Ishikawa (cell line): Measurements from ENCODE around the gene SEMA6A.

Experiments
- CEBPB ChIP-seq: IDR thresholded peaks from 2 replicates; pipeline ENCODE4 v1.6.1; 2012
- CREB1 ChIP-seq: IDR thresholded peaks from 2 replicates; pipeline ENCODE4 v1.6.1; 2012; ENCODE audit warnings: low read depth
- EGR1 ChIP-seq: IDR thresholded peaks from 2 replicates; pipeline ENCODE4 v1.6.1; 2012
- EP300 ChIP-seq: IDR thresholded peaks from 2 replicates; pipeline ENCODE4 v1.6.1; 2012; ENCODE audit warnings: borderline replicate concordance
- FOXM1 ChIP-seq: IDR thresholded peaks from 2 replicates; pipeline ENCODE4 v1.6.1; 2012; ENCODE audit warnings: low read depth, borderline replicate concordance
- NFIC ChIP-seq: IDR thresholded peaks from 2 replicates; pipeline ENCODE4 v1.6.1; 2012
- RAD21 ChIP-seq: IDR thresholded peaks from 2 replicates; pipeline ENCODE4 v1.6.1; 2012; ENCODE audit warnings: low read depth
- TAF1 ChIP-seq: IDR thresholded peaks from 2 replicates; pipeline ENCODE4 v1.6.1; 2012; ENCODE audit warnings: low read depth, mild to moderate bottlenecking
- TCF12 ChIP-seq: IDR thresholded peaks from 2 replicates; pipeline ENCODE4 v1.6.1; 2012; ENCODE audit warnings: low read depth
- TEAD4 ChIP-seq: IDR thresholded peaks from 2 replicates; pipeline ENCODE4 v1.6.1; 2012
- YY1 ChIP-seq: IDR thresholded peaks from 2 replicates; pipeline ENCODE4 v1.6.1; 2012; ENCODE audit warnings: low read depth
- ZBTB7A ChIP-seq: IDR thresholded peaks from 2 replicates; pipeline ENCODE4 v1.6.1; 2012; ENCODE audit warnings: low read depth
- TF ChIP-seq, protein P1 (sequence below): IDR thresholded peaks from 2 replicates; pipeline ENCODE4 v1.6.1; 2012
- TF ChIP-seq, protein P2 (sequence below): IDR thresholded peaks from 2 replicates; pipeline ENCODE4 v1.6.1; 2012
- TF ChIP-seq, protein P3 (sequence below): IDR thresholded peaks from 2 replicates; pipeline ENCODE4 v1.6.1; 2012; ENCODE audit warnings: low read depth, mild to moderate bottlenecking

Gene SEMA6A

DNA sequence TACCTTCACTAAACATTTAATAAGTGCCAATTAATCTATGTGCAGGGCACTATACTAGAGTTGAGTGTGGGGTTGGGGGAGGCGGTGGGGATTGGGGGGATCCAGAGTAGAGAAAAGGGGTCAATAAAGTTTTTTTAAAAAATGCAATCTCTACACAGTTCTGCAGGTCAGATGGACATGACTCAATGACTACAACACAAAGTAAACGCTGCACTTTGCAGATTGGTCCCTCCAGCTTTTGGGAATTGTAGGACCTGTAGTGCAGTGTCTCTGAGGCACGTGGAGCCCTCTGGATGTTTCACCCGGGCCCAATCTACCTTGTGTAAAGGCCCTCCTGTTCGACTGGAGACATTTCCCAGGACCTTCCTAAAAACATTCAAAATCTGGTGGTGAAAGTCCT, 43.5 kb downstream of the SEMA6A start:
- TF ChIP-seq RAD21: no peak
- TF ChIP-seq CEBPB: no peak
- TF ChIP-seq, protein P1, sequence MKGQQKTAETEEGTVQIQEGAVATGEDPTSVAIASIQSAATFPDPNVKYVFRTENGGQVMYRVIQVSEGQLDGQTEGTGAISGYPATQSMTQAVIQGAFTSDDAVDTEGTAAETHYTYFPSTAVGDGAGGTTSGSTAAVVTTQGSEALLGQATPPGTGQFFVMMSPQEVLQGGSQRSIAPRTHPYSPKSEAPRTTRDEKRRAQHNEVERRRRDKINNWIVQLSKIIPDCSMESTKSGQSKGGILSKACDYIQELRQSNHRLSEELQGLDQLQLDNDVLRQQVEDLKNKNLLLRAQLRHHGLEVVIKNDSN: no peak
- TF ChIP-seq, protein P2, sequence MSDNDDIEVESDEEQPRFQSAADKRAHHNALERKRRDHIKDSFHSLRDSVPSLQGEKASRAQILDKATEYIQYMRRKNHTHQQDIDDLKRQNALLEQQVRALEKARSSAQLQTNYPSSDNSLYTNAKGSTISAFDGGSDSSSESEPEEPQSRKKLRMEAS: no peak
- TF ChIP-seq TEAD4: no peak
- TF ChIP-seq EP300: no peak
- TF ChIP-seq TAF1: no peak
- no peak for TF ChIP-seq CREB1
- no peak for TF ChIP-seq NFIC
- TF ChIP-seq, protein P3, sequence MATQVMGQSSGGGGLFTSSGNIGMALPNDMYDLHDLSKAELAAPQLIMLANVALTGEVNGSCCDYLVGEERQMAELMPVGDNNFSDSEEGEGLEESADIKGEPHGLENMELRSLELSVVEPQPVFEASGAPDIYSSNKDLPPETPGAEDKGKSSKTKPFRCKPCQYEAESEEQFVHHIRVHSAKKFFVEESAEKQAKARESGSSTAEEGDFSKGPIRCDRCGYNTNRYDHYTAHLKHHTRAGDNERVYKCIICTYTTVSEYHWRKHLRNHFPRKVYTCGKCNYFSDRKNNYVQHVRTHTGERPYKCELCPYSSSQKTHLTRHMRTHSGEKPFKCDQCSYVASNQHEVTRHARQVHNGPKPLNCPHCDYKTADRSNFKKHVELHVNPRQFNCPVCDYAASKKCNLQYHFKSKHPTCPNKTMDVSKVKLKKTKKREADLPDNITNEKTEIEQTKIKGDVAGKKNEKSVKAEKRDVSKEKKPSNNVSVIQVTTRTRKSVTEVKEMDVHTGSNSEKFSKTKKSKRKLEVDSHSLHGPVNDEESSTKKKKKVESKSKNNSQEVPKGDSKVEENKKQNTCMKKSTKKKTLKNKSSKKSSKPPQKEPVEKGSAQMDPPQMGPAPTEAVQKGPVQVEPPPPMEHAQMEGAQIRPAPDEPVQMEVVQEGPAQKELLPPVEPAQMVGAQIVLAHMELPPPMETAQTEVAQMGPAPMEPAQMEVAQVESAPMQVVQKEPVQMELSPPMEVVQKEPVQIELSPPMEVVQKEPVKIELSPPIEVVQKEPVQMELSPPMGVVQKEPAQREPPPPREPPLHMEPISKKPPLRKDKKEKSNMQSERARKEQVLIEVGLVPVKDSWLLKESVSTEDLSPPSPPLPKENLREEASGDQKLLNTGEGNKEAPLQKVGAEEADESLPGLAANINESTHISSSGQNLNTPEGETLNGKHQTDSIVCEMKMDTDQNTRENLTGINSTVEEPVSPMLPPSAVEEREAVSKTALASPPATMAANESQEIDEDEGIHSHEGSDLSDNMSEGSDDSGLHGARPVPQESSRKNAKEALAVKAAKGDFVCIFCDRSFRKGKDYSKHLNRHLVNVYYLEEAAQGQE: no peak
- TF ChIP-seq TCF12: no peak
- TF ChIP-seq FOXM1: no peak
- no peak for TF ChIP-seq EGR1

DNA sequence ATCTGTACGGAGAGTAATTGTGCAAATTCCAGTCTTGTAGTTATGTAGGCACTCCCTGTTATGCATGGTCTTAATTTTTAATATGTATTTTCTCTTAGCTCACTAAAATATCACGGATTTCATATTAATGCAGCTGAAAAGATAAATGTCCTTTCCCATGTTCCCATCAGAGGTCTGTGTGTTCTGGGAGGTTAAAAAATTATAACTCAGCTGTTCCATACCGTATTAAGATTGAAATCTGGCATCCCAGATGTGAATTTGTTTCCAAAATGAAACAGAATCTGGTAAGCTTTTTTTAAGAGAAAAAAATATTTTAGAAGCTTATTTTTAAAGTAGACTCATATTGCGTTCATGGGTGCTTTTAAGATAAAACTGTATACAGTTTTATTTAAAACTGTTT, 44.3 kb downstream of the SEMA6A start:
- TF ChIP-seq TEAD4 (no peak), ZBTB7A (no peak), TCF12 (no peak), YY1 (no peak)
- TF ChIP-seq, protein P1: no peak

DNA sequence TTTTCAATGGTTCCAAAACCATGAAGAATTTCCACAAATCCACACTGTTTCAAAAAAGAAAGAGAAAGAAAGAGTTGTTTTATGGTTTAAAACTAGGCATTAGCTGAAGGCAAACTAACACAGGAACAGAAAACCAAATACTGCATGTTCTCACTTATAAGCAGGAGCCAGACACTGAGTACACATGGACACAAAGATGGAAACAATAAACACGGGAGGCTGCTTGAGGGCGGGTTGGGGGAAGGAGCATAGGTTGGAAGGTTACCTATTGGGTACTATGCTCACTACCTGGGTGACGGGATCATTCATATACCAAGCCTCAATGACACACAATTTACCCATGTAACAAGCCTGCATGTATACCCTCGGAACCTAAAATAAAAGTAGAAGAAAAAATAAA, 45.0 kb downstream of the SEMA6A start:
- TF ChIP-seq ZBTB7A (no peak), TAF1 (no peak), EP300 (no peak), CEBPB (no peak), TEAD4 (no peak), YY1 (no peak), FOXM1 (no peak), TCF12 (no peak), EGR1 (no peak), NFIC (no peak), RAD21 (no peak)
- TF ChIP-seq, protein P2: no peak
- TF ChIP-seq, protein P3: no peak
- TF ChIP-seq, protein P1: no peak

DNA sequence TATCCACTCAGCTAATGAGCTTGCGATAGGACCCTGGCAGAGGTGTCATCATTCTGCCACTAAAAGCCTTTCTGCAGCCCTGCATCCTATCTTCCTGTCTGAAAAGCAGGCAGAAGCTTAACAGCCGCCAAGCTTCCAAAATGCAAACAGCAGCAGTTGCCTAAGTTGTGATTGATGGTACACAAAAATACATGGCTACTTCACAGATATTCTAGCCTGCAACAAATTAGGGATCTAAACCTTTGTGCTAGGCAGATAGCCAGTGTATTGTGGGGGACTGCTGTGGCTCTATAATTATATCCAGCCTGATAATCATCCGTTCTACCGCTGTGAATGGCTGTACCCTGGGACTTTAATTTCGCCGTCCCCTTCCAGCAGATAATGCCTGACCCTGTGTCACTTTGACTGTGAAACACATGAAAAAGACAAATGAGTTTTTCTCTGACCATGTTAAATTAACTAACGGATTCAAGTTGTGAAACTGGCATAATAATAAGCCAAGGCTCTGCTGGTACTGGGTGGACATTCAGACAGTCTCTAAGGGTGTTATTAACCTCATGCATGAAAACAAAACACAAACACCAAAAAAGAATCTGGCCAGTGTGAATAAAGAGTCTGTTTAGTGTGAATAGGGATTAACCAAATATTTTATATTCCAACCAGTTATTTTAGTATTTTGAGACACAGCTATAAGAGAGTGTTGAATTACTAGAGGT, 45.9 kb downstream of the SEMA6A start:
- TF ChIP-seq TAF1 (no peak), EP300 (no peak), TCF12 (no peak), RAD21 (no peak), CREB1 (no peak), TEAD4 (no peak), NFIC (no peak), EGR1 (no peak), ZBTB7A (no peak), YY1 (no peak), FOXM1 (no peak), CEBPB (no peak)
- TF ChIP-seq, protein P3: no peak
- TF ChIP-seq, protein P2: no peak
- TF ChIP-seq, protein P1: no peak
